Type B pancreatic cell (in vitro differentiated cells): Measurements from ENCODE around the gene MAGEB17. TPM values are rescaled to one million over a fixed set of nuclear protein-coding genes. Genes with fewer than 3 reads are reported as not detected.
"Not testable (repeated sequence)": the region's sequence is repeated elsewhere in the genome, so short reads cannot be mapped to it uniquely, and the experiment has no call there.

Source experiments
- DNase-seq: peaks from one replicate; pipeline ENCODE4 v3.0.0; 2021; ENCODE audit warnings: mixed read lengths; ENCODE audit not compliant: unreplicated experiment; ENCODE audit errors: extremely low spot score
- H3K27ac Mint-ChIP-seq: 2 replicates; pipeline ENCODE4 v1.8.0; 2021; ENCODE audit warnings: mild to moderate bottlenecking, mixed read lengths
- H3K27me3 Mint-ChIP-seq: 2 replicates; pipeline ENCODE4 v1.8.0; 2021; ENCODE audit warnings: mixed read lengths
- H3K36me3 Mint-ChIP-seq: 2 replicates; pipeline ENCODE4 v1.8.0; 2021; ENCODE audit warnings: mixed read lengths
- H3K4me1 Mint-ChIP-seq: one replicate; pipeline ENCODE4 v1.8.0; 2021; ENCODE audit warnings: mixed read lengths; ENCODE audit not compliant: unreplicated experiment
- H3K4me3 Mint-ChIP-seq: 2 replicates; pipeline ENCODE4 v1.8.0; 2021; ENCODE audit warnings: mild to moderate bottlenecking, mixed read lengths
- H3K9me3 Mint-ChIP-seq: 2 replicates; pipeline ENCODE4 v1.8.0; 2021; ENCODE audit warnings: mixed read lengths
- total RNA-seq: library from RNA; stranded (reverse); gene quantifications from 2 replicates; pipeline ENCODE4 v1.2.1, GENCODE V29; 2021; ENCODE audit warnings: low replicate concordance
- TF ChIP-seq, protein P1 (sequence below): fragments of 200-600 bp; sonication (generic); conservative IDR thresholded peaks from 2 replicates; pipeline ENCODE4 v1.5.0; 2021; ENCODE audit warnings: antibody characterized with exemption, mild to moderate bottlenecking

MAGEB17 gene
- total RNA-seq, 1 donor from 2014 or later = not detected

DNA sequence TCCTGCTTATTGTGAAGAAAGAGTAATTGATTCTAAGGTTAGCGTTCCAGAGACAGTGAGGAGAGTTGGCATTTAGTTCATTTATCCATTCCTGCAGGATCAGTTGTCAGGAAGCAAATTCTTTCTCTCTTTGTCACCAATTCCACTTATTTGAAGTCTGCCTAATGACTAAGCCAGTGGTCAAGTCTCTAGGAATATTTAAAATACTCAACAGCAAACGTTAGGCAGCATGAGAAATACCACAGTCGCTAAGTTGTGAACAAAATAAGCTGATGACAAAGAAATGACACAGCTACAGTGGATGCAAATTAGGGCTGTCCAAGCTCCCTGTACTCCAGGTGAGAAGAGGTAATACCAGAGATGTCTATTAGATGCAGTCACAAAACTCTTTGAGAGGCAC is 6.6 kb upstream of the MAGEB17 start:
- TF ChIP-seq, protein P1, sequence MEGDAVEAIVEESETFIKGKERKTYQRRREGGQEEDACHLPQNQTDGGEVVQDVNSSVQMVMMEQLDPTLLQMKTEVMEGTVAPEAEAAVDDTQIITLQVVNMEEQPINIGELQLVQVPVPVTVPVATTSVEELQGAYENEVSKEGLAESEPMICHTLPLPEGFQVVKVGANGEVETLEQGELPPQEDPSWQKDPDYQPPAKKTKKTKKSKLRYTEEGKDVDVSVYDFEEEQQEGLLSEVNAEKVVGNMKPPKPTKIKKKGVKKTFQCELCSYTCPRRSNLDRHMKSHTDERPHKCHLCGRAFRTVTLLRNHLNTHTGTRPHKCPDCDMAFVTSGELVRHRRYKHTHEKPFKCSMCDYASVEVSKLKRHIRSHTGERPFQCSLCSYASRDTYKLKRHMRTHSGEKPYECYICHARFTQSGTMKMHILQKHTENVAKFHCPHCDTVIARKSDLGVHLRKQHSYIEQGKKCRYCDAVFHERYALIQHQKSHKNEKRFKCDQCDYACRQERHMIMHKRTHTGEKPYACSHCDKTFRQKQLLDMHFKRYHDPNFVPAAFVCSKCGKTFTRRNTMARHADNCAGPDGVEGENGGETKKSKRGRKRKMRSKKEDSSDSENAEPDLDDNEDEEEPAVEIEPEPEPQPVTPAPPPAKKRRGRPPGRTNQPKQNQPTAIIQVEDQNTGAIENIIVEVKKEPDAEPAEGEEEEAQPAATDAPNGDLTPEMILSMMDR = no peak
- Mint-ChIP-seq H3K27ac (no peak overlapping the region), H3K9me3 (no peaks in the 10 kb centered on the region), H3K36me3 (no peaks in the 10 kb centered on the region), H3K4me3 (no peak overlapping the region), H3K27me3 (peaks cover 3% of the 10 kb centered on the region), H3K4me1 (no peaks in the 10 kb centered on the region)
- DNase-seq = no peak

DNA sequence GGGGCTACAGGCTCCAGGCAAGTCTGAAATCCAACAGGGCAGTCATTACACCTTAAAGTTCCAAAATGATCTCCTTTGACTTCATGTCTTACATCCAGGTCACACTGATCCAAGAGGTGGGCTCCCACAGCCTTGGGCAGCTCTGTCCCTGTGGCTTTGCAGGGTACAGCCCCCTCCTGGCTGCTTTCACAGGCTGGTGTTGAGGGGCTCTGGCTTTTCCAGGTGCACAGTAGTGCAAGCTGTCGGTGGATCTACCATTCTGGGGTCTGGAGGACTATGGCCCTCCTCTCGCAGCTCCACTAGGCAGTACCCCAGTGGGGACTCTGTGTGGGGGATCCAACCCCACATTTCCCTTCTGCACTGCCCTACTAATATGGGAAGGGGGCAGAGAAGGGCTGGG is 6.1 kb upstream of the MAGEB17 start:
- not testable (repeated sequence) for H3K9me3 Mint-ChIP-seq, H3K4me3 Mint-ChIP-seq, H3K27ac Mint-ChIP-seq, DNase-seq, H3K27me3 Mint-ChIP-seq, H3K36me3 Mint-ChIP-seq, H3K4me1 Mint-ChIP-seq

DNA sequence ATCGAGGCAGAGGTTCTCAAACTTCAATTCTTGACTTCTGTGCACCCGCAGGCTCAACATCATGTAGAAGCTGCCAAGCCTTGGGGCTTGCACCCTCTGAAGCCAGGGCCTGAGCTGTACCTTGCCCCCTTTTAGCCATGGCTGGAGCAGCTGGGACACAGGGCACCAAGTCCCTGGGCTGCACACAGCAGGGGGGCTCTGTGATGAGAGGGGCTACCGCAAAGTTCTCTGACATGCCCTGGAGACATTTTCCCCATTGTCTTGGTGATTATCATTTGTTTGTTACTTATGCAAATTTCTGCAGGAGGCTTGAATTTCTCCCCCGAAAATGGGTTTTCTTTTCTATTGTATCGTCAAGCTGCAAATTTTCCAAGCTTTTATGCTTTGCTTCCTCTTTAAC is 4.9 kb upstream of the MAGEB17 start:
- Mint-ChIP-seq H3K4me1 (no peaks in the 10 kb centered on the region), H3K27ac (no peak overlapping the region), H3K9me3 (no peaks in the 10 kb centered on the region), H3K27me3 (peaks cover 3% of the 10 kb centered on the region), H3K4me3 (no peak overlapping the region), H3K36me3 (no peaks in the 10 kb centered on the region)
- TF ChIP-seq, protein P1 = no peak
- no peak for DNase-seq

DNA sequence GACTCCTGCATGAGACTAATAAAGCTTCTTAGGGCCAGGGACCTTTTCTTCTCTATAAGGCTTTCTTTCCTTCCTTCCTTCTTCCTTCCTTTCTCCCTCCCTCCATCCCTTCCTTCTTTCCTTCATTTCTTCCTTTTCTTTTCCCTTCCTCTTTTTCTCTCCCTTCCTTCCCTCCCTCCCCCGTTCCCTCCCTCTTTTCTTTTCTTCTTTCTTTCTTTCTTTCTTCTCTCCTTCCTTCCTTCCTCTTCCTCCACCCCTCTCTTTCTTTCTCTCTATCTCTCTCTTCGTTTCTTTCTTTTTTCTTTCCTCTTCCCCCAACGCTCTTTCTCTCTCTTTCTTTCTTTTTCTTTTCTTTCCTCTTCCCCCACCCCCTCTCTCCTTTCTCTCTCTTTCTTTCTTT is 2.5 kb upstream of the MAGEB17 start:
- H3K27me3 Mint-ChIP-seq = peaks cover 3% of the 10 kb centered on the region
- H3K4me3 Mint-ChIP-seq = no peak overlapping the region
- no peak for DNase-seq
- TF ChIP-seq, protein P1 = no peak
- H3K9me3 Mint-ChIP-seq = no peaks in the 10 kb centered on the region
- no peaks in the 10 kb centered on the region for H3K36me3 Mint-ChIP-seq
- H3K4me1 Mint-ChIP-seq = no peaks in the 10 kb centered on the region
- H3K27ac Mint-ChIP-seq = no peak overlapping the region

DNA sequence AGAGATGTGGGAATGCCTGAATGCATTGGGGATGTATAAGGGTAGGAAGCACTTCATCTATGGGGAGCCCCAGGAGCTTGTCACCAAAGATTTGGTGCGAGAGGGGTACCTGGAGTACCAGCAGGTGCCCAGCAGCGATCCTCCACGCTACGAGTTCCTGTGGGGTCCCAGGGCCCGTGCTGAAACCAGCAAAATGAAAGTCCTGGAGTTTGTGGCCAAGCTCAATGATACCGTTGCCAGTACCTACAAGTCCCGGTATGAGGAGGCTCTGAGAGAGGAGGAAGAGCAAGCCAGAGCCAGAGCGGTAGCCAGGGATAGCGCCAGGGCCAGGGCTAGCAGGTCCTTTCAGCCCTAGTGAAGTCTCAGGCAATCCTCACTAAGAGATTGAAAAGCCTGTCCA is 3.8 kb downstream of the MAGEB17 start:
- Mint-ChIP-seq H3K27me3 (peaks cover 8% of the 10 kb centered on the region), H3K36me3 (no peaks in the 10 kb centered on the region), H3K9me3 (peaks cover 3% of the 10 kb centered on the region), H3K27ac (no peak overlapping the region), H3K4me1 (no peaks in the 10 kb centered on the region), H3K4me3 (no peak overlapping the region)
- DNase-seq = no peak
- TF ChIP-seq, protein P1 = no peak

DNA sequence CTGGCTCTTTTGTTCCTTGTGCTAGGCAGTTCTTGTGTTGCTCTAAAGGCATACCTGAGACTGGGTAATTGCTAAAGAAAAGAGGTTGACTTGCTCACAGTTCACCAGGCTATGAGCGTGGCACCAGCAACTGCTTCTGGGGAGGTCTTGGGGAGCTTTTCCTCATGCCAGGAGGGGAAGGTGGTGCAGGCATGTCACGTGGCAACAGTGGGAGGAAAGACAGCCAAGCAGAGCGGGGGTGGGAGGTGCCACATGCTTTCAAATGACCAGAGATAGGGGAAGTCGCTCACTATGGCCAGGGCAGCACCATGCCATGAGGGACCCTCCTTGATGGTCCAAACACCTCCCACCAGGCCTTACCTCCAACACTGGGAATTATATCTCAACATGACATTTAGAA is 4.7 kb downstream of the MAGEB17 start:
- H3K9me3 Mint-ChIP-seq = peaks cover 3% of the 10 kb centered on the region
- no peak overlapping the region for H3K4me3 Mint-ChIP-seq
- DNase-seq = no peak
- H3K4me1 Mint-ChIP-seq = no peaks in the 10 kb centered on the region
- peaks cover 8% of the 10 kb centered on the region for H3K27me3 Mint-ChIP-seq
- no peak overlapping the region for H3K27ac Mint-ChIP-seq
- H3K36me3 Mint-ChIP-seq = no peaks in the 10 kb centered on the region
- TF ChIP-seq, protein P1 = no peak
